Putamen (tissue), 1 donor: ENCODE data around the gene CRTAC1.

Experiments
- DNase-seq: peaks from one replicate; pipeline ENCODE4 v3.0.0-alpha.2; 2016; ENCODE audit warnings: low spot score

CRTAC1 gene

DNA sequence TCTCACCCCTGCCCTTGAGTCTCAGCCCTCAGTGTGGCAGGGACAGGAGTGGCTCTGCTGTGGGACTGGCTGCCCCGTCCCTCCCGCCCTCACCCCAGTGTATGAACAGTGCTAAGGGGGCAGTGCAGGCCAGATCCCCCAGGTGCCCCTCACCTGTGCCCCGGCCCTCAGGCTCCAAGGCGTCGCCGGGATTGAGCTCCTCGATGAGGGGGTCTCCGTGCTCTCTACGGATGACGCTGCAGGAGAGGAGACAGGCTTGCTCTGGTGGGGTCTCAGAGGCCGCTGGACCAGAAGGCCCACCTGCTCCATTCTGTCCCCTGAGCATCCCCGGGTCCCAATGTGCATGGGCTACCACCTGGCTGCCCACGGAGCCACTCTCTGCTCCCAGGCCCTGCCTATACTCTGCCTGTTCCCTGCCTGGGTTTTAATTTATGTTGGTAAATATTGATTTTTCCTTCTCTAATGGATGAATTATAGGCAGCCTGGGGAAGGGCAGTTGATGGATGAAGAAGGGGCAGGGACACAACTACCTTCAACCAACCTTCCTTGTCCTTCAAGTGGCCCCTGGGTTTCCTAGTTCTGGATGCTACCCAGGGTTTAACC is 133.6 kb downstream of the CRTAC1 start:
- DNase-seq: no peak

DNA sequence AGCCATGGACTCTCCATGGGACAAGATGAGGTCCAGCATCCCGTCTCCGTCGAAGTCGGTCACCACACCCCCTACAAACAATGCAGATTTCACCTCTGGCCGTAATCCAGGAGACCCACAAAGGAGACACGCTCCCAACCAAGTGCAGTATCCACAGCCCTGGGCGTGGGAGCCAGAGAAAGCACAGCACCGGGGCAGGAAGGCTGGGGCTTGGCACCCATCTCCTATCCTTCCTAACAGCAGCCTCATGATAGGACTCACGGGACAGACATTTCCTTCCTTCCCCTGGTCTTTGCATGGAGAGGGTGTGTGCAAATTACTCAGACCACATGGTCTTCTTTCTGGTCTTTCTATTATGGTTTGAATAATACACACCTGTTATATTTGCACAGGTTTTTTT is 134.5 kb downstream of the CRTAC1 start:
- no peak for DNase-seq

DNA sequence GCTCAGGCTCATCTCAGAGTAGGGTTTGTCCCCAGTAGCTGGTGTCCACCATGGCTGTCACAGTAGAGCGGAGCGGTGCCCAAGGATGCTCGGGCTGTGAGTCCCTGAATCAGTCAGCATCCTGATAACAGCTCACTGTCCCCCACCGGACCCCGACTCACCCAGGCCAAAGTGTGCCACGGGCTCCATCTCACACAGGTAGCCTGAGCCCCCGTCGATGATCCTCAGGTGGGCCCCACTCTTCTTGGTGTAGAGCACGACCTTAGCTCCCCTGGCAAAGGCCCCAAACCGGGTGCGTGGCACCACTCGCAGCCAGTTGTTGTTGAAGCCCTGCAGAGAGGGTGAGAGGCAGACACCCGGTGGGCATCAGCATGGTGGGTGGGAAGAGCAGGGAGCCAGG is 135.3 kb downstream of the CRTAC1 start:
- DNase-seq: no peak

DNA sequence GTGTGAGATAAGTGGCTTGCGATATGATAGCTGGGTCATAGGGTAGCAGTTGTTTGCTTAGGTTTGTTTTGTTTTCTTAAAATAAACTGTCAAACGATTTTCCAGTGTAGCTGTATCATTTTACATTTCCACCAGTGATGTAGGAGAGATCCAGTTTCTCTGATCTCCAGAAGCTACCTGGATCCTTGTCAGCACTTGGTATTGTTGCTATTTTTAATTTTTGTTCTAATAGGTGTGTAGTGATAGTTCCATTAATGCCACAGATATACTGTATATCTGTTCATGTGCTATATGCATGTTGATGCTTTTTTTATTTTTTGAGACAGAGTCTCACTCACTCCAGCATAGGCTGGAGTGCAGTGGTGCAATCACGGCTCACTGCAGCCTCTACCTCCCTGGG is 136.3 kb downstream of the CRTAC1 start:
- DNase-seq: no peak

DNA sequence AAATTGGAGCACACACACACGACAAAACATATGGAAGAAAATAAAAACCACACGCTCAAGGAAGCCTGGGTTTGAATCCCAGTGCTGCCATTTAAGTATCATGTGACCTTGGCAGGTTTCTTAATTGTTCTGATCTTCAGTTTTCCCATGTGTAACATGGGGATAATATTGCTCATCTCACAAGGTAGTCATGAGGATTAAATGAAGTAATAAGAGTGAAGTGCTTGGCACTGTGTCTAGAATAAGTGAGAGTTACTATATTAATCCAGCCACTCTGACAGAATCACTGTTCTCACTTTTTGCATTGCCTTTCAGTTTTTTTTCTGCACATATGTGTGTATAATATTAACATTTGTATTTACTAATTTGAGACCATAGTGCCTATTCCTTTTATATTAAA is 137.5 kb downstream of the CRTAC1 start:
- no peak for DNase-seq

DNA sequence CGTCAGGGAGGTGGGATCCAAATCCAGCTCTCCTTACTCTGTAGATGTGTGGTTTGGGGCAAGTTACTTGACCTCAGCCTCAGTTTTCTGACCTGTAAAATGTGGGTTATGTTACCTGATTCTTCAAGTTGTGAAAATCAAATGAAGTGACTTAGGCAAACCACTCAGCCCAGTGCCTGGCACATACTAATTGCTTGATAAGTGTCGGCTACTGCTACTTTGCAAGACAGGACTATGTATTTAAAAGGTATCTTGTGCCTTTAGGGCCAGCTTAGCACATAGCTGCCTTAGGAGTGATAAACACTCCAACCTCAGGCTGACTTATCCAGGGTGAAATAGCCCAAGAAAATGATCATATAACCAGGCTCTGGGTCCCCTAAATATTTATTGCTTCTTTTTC is 137.9 kb downstream of the CRTAC1 start:
- DNase-seq: no peak

DNA sequence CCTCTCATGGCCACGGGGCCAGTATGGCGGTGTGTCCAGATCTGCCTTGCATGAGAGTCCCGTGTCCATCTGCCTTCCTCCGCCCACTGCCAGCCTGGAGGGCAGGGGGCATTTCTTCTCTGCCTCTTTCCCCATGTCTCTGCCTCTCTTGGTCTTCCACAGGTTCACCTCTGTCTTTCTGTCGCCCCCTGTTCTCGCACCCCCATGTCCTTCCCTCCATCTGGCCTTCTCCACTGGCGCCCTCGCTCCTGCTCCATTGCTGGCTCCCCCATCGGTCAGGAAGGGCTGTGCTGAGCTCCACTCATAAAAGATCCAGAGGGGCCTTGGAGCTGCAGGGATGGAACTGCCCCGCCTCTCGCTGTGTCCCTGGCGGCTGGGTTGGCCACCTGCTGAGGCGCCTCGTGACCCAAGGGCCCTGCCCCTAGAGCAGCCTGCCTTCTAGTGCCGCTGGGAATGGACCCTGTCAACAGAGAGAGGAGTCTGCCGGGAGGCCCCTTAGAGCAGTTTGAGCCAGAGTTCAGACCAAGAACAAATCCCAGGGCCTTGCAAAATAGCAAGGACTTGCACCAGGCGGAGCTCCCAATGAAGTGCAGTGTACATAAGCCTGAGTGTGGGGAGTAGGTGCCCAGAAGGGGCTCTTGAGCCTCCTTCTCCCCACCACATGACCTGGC is 138.8 kb downstream of the CRTAC1 start:
- DNase-seq: no peak

DNA sequence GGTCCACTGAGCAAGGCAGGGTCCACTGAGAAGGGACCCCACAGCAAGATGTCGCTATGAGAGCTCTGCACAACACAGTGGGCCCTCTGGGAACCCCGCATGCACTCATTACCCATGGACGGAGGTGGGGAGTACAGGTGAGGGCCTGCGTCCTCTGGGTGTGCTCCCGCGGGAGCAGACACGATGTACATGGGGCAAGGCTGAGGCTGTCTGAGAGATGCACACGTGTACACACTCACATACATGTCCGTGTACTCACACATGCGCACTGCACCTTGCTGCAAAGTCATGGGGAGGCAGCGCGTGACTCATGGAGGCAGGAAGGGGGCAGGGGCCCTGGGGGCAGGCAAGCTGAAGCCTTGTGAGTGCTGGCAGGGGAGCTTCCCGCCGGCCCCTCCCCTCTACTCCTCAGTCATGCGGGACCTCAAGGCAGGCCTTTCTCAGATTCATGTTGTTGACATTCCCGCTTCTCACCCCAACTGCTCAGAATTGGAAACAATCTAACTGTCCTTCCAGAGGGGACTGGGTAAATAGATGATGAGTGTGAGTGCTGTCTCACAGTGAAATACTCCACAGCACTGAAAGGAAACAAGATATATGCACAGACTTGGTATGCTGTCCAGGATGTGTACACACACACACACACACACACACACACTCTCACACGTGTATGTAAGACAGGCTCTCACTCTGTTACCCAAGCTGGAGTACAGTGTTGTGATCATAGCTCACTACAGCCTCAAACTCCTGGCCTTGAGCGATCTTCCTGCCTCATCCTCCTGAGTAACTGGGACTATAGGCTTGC is 140.8 kb downstream of the CRTAC1 start:
- no peak for DNase-seq

DNA sequence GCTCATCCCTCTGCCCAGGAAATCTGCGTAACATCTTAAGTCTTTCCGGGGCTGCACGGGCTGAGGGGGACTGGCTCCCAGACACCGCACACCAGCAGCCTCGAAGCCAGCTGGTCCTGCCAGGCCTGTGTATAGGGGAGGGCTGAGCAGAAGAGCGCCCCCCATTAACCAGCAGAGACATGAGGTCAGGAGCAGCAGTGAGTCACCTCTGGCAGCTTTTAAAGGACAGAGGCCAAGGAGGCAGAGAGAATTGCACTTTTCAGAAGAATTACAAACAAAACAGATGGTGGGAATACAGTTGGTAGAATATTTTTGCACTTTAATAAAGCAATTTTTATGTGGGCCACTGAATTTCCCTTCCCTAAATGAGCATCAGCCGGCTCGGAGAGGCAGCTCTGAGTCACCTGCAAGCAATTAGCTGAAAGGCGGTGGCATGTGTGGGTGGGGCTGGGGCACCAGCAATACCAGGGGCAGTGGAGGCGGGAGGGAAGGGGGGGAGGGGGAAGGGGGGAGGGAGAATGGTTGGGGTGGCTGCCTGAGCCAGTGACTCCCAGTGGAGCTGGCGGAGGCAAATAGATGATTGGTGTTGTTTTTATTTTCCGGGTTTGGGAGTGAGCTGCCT is 141.7 kb downstream of the CRTAC1 start:
- DNase-seq: peak; percentile 34

DNA sequence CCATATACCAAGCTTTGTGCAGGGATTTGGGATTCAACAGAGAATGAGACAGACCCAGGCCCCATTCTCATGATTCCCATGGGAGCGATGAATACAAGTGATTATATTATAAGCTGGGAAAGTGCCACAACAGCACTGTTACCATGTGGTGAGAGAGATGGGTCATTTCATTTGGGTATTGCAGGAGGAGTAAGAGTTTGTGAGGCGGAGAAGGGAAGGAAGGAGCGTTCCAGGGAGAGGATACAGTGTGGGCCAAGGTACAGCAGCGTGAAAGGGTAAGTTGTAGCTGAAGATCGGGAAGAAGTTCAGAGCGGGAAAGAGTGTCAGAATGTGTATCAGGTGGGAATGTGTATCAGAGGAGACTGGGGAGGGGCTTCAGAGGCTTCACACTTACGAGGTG is 142.3 kb downstream of the CRTAC1 start:
- no peak for DNase-seq

DNA sequence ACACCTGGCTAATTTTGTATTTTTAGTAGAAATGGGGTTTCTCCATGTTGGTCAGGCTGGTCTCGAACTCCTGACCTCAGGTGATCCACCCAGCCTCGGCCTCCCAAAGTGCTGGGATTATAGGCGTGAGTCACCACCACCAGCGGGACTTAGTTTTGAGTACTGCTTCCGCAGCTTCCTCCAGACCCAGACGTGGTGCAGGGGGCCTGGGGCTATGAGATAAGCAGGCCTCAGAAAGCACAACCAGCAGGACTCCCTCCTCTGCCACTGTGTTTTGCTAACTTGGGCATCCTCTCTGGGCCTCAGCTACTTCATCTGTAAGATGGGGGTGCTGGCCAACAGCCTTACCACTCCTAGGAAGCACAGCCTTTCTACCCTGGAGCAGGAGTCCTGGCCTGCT is 143.0 kb downstream of the CRTAC1 start:
- DNase-seq: no peak

DNA sequence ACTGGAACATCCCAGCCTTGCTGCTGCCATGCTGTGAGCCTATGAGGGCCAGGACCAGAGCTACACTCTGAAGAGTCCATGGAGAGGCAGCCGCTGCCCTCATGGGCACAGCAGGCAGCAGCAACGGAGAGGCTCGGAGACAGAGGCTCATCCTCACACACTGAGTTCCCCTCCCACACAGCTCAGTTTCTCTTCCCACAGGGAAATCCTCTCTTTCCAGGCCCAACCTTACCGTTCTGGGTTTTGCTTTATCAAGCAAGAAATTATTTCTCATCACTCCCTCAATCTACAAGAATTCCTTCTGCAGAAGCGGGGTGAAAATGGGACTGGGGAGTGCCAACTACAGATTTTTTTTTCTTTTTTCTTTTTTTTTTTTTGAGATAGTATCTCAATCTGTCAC is 144.1 kb downstream of the CRTAC1 start:
- peak; percentile 16 for DNase-seq

DNA sequence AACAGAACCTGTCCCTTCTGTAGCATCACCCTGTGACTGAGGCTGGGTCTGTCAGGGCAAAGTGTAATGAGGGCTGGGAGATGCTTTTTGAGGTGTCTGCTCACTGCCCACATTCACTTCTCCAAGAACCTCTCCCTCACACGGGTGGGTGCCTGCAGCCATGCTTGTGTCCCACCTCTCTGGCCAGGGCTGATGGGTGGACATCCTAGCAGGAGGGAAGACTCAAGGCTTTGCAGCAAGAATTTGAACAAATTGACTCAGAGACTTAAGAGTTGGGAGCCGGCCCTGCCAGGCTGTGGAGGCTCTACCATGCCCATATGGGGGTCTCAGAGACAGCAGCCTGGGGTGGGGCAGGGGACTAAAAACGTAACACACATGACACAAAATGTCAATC is 147.3 kb downstream of the CRTAC1 start:
- no peak for DNase-seq

DNA sequence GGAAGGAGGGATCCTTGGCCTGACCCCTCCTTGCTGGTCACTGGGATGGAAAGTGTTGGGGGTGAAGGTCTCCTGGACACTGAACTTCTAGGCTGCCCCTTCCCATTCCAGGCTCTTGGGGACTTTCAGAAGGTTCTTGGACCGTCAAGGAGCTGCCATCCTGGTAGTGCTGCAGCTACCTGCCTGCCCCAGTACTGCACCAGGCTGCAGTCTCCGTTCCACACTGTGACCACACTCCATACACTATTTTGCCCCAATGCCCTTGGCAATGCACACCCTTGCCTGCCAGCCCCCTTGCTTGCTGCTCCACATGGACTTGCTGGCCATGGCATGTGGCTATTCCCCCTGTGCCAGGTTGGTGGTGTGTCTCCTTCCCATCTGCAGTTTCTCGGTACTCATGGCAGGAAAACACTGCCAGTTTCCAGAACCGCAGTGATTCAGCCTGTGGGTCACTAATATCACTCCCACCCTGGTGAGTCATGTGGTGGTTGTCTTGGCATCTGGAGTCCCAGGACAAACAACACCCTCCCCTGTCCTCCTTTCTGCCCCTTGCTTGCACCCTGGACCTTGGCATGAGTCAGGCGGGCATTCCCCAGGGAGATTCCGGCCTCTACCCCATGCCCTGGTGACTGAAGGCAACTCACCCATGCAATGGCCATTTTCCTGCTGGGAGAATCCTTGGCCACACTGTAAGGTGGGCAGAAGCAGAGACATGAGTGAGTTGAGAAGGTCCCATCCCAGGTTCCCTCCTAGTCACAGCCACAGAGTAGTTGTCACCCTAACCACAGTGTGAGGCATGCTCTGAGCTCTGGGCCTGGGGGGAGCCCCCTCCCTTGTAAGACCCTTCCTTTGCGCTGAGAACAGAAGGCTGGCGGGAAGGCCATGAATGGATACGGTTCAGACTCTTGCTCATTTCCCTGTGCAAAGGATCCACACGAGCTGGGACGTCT is 148.0 kb downstream of the CRTAC1 start:
- no peak for DNase-seq

DNA sequence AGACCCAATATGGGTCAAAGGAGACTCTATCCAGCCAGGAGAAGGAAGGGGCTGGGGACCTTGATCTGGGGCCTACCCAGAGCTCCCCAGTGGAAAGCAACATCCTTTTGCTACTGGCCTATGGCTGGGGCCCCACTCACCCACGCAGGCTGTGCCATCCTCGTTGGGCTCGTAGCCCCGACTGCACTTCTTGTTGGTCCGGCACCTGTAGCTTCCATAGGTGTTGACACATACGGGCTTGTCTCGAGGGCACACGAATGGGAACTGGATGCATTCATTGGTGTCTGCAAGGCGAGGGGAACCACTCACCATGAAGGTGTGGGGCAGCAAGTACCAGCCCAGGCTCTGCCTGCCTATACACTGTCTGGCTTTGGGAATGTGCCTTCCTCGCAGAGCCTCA is 150.3 kb downstream of the CRTAC1 start:
- DNase-seq: no peak

DNA sequence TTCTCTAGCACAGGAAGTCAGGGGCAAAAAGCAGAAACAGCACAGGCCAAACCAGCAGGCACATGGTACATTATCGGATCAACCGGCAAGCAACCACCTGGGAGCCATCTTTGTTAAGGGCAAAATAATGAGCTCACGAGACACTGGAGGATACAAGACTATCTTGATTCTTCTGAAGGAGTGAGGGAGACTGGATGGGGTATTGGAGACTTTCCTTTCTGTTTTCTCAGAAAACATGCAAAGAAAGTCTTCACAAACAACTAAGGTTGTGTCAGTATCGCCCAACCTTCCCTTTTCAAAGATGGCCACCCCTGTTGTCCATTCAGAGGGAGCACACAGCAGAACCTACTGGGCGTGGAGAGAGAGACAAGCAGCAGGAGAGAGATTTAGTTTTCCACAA is 151.2 kb downstream of the CRTAC1 start:
- no peak for DNase-seq

DNA sequence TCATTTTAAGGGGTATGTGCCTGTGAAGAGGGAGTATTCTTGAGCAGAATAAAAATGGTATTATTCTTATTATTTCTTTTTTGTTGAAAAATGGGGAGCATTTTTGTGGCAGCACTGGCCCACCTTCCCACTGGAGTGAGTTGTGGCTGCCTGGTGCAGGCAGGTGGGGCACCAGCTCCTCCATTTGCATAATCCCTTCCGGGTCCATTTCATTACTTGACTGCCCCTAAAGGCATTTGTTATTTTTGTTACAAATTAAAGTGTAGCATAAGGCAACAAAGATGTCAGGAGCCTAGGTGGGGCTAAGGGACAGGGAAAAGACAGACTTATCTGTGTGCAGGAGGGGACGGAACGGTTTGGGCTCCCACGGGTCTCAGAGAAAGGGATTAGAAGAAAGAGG is 154.0 kb downstream of the CRTAC1 start:
- no peak for DNase-seq

DNA sequence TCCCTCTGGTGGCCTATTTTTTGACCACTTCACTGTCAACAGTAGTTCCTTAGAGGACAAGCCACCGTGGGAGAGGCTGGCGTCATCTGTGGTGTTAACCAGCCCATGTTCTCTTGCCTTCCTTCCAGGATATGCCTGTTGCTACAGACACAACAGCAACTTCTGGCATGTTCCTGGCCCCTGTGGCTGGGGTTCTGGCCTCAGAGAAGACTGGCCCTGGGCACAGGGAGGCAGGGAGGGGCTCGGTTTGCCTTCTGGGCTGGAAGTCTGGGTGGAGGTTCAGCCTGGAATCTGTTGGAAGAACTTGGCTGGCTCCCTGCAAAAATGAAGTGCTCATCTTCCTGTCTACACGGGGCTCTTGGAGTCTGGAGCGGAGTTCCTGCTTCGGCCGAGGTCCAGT is 155.0 kb downstream of the CRTAC1 start:
- DNase-seq: no peak

DNA sequence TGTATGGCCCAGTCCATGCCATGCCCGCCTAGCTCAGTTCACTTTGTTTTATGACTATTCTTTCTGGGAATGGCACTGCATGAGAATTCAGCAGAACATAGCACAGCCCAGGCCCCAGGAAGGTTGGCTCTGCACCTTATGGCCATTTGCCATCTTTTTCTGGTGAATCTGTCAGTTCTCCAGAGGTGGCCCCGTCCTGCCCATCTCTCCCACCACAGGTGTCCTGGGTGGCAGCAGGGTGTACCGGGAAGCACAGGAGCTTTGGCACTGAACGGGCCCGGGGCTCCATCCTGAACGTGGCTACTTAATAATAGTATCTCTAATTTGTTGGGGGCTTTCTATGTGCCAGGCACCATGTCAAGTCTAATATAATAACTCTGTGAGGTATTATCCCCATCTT is 156.1 kb downstream of the CRTAC1 start:
- no peak for DNase-seq

DNA sequence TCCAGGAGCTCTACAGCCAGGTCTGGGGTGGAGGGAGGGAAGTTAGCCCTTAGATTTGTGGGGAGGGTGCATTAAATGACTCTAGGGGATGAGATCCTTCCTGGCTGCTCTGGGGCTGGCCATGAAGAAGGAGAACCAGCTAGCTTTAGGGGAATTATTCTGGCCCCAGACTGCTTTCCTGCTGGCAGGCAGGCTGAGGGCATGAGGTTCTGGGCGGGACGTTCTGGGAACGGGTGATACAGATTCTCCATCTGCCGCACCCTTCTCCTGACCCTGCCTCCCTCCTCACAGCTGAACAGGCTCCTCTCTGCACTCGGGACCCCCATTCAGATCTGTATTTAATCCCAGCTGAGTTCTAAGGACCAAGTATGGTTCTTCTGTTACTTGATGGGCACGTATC is 156.9 kb downstream of the CRTAC1 start:
- DNase-seq: no peak

DNA sequence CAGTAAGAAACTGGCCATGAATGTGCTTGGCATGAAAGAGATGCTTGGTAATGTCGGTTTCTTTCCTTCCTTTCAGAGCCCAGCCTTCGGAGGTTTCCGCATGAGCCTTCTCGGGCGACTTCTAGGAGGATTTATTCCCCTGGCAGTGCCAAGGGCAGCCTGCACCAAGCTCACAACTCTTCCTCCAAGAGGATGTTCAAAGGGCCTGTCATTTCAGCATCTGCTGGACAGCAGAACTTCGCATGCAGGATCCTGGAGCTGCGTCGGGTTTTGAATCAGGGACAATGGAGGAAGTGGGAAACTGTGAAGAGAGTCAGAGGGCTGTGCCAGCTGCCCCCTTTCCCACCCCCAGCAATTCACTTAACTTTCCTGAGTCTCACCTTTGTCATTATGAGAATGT is 159.4 kb downstream of the CRTAC1 start:
- DNase-seq: no peak
